Bronchus fibroblast of lung (primary cell): ENCODE results near the gene AFMID. TPM values are rescaled to one million over a fixed set of nuclear protein-coding genes. Genes with fewer than 3 reads are reported as not detected.

Experiments
- total RNA-seq: library from RNA; depleted of rRNA; stranded (reverse); fragments of >200 nt; gene quantifications from 2 replicates; pipeline ENCODE4 v1.2.3, GENCODE V29; 2015

The AFMID gene
- 29.4 and 33.5 TPM in 2 replicates for total RNA-seq

GRCh38 chr17:78186692-78187595 is at the start of gene AFMID, which contains the start of gene TK1:
Gene AFMID (plus strand): TSS chr17:78187362. CDS start chr17:78187371, 9 bp downstream.
Gene TK1 (minus strand): TSS chr17:78187052. CDS start chr17:78186994, 58 bp downstream.

GRCh38 chr17:78168242-78168902 is 18.8 kb upstream of the AFMID start, which contains the start of gene SYNGR2:
Gene SYNGR2 (plus strand): TSS chr17:78168581. CDS start chr17:78168617, 36 bp downstream.

GRCh38 chr17:78214016-78214705 is 27.0 kb downstream of the AFMID start, which contains the start of gene BIRC5:
Gene BIRC5 (plus strand): TSS chr17:78214253. CDS start chr17:78214317, 64 bp downstream.

GRCh38 chr17:78230996-78231935 is 44.1 kb downstream of the AFMID start, which contains the start of gene TMEM235:
Gene TMEM235 (plus strand): TSS chr17:78231631. CDS start chr17:78232024, 393 bp downstream.

Other genes starting within 250 kb of the AFMID start
- 1.9 and 2.4 TPM in 2 replicates for gene TNRC6C, start 228.7 kb upstream of the AFMID start, total RNA-seq
- gene TMC6, start 58.6 kb upstream of the AFMID start, total RNA-seq = 1.0 and 1.5 TPM in 2 replicates
- 0.17 TPM in 1 of 2 replicates, not detected in the other for gene TMC8, start 56.6 kb upstream of the AFMID start, total RNA-seq
- not detected in 2 replicates for gene C17orf99, start 41.0 kb upstream of the AFMID start, total RNA-seq
- 14.1 and 15.6 TPM in 2 replicates for gene SYNGR2, start 18.8 kb upstream of the AFMID start, total RNA-seq
- gene TK1, start 310 bp upstream of the AFMID start, total RNA-seq = 276 and 278 TPM in 2 replicates
- gene BIRC5, start 26.9 kb downstream of the AFMID start, total RNA-seq = 95.1 and 100 TPM in 2 replicates
- not detected in 2 replicates for gene TMEM235, start 44.3 kb downstream of the AFMID start, total RNA-seq
- gene SOCS3, start 172.7 kb downstream of the AFMID start, total RNA-seq = 79.5 and 87.4 TPM in 2 replicates
- gene PGS1, start 191.3 kb downstream of the AFMID start, total RNA-seq = 19.3 and 26.3 TPM in 2 replicates